Sigmoid colon (tissue), 4 donors: ENCODE results near the gene LTBP1.

Experiments
- POLR2AphosphoS5 ChIP-seq, 4 donors: sonication (generic); formaldehyde crosslinking; IDR thresholded peaks; one replicate each; pipeline ENCODE4 v1.6.1; 2017; ENCODE audit warnings: antibody characterized with exemption in 4 of 4
- TF ChIP-seq, protein P1 (sequence below), 4 experiments: fragments of 450-650 bp in 3 of 4; fragments of 200-600 bp in 1 of 4; IDR thresholded peaks; one replicate each; pipeline ENCODE4 v1.5.1; 2016 to 2019; ENCODE audit warnings: antibody characterized with exemption in 4 of 4, mild to moderate bottlenecking in 3 of 4, moderate library complexity in 2 of 4

DNA sequence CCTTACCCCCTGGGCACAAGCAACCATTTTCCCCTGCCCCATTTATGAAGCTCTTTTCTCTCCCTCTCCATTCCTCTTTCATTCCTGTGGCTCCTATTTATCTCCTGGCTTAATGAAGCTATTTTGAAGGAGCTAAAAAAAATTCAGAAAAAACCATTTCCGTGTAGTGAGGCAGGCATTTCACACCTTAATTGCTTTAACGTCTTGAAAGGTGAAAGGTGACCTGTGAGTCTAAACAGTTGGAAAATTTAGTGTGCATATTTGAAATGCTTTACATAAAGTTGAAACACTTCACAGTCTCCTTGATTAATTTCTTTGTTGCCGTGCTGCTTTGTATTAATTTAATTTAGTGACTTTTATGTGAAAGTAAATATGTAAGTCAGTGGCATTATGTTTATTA is 83.6 kb downstream of the LTBP1 start:
- no peak for TF ChIP-seq POLR2AphosphoS5 (IDR thresholded peaks at IDR 0.05)
- TF ChIP-seq, protein P1, sequence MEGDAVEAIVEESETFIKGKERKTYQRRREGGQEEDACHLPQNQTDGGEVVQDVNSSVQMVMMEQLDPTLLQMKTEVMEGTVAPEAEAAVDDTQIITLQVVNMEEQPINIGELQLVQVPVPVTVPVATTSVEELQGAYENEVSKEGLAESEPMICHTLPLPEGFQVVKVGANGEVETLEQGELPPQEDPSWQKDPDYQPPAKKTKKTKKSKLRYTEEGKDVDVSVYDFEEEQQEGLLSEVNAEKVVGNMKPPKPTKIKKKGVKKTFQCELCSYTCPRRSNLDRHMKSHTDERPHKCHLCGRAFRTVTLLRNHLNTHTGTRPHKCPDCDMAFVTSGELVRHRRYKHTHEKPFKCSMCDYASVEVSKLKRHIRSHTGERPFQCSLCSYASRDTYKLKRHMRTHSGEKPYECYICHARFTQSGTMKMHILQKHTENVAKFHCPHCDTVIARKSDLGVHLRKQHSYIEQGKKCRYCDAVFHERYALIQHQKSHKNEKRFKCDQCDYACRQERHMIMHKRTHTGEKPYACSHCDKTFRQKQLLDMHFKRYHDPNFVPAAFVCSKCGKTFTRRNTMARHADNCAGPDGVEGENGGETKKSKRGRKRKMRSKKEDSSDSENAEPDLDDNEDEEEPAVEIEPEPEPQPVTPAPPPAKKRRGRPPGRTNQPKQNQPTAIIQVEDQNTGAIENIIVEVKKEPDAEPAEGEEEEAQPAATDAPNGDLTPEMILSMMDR (IDR thresholded peaks at IDR 0.05) = no peak
